Cardiac atrium fibroblast (primary cell): ENCODE measurements around the gene BRD7. TPM values are rescaled to one million over a fixed set of nuclear protein-coding genes. Genes with fewer than 3 reads are reported as not detected.

ENCODE experiments used
- total RNA-seq: library from RNA; depleted of rRNA; stranded (reverse); fragments of >200 nt; gene quantifications from 2 replicates; pipeline ENCODE4 v1.2.3, GENCODE V29; 2015

Gene BRD7
- 21.7 and 36.1 TPM in 2 replicates for total RNA-seq

GRCh38 chr16:50368410-50369132 lies at the start of gene BRD7:
Gene BRD7, minus strand, starts transcription at chr16:50368988. Its CDS starts 214 bp downstream, at chr16:50368774.

DNA sequence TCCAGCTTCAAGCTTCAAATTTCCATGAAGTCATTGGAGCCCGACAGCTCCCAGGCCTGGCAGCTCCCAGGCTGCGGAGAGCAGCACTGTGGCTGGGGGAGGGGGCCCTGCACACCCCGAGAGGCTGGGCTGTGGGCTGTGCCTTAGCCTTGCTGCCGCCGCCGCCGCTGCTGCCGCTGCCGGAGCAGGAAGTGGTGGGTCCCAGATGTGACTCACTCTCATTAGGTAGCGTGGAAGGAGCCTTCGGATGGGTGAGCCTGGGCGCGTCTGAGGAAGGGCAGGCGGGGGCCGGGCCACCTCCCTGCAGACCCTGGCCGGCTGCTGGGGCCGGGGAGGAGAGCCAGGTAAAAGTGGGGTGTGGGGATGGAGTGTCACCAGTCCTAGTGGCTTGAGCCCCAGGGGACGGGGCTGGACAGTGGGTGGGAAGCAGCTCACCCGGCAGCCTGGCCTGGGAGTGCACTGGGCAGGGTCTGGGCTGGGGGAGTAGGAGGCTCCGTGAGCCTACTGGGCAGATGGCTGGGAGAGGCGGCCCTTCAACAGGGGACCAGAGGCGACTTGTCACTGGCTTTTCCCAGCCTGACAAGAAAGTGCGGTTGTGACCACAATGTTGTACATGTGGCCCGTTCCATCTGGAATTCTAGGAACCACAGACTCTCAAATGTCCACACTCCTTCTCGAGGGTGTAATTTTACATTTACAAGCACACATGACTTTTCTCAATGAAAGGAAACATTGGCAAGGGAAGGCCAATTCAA lies 102.3 kb downstream of the BRD7 start, which contains the start of gene ADCY7:
ADCY7 (plus strand) TSS at position 215 of the 755 bp plus-strand sequence. CDS start 21,629 bp downstream, outside the sequence.

Other genes starting within 250 kb of the BRD7 start
- 7.4 and 7.6 TPM in 2 replicates for gene TENT4B, start 215.7 kb downstream of the BRD7 start, total RNA-seq
- gene ADCY7, start 102.4 kb downstream of the BRD7 start, total RNA-seq, result 9.9 and 21.5 TPM in 2 replicates
- gene NKD1, start 179.4 kb upstream of the BRD7 start, total RNA-seq, result 0.32 and 1.6 TPM in 2 replicates